Measurements from ENCODE around the gene INSRR. TPM values are rescaled to one million over a fixed set of nuclear protein-coding genes. Genes with fewer than 3 reads are reported as not detected.

The INSRR gene
- total and polyA plus RNA-seq, 7 experiments from 2014 or later, result 0.63 TPM; not detected in 6

- H3K27ac Mint-ChIP-seq, result no peak overlapping the region
- H3K36me3 ChIP-seq (ENCODE audit: control insufficient read depth in 2 of 3, insufficient read depth in 3 of 3, low read length in 3 of 3), result no peaks in the 10 kb centered on the region
- H3K4me1 ChIP-seq (ENCODE audit: control insufficient read depth in 2 of 2, insufficient read depth in 2 of 2, low read length in 2 of 2), result no peaks in the 10 kb centered on the region
- no peak for DNase-seq
- no peaks in the 10 kb centered on the region for H3K9me3 Mint-ChIP-seq
- intact Hi-C loops (cut with micrococcal nuclease), result no loop called here
- ChIA-PET CTCF (interaction anchor here (0.6 to 0.7 kb wide), 2 partner anchors 13 to 80 kb away, joined by 3 to 5 read pairs; no protein-coding TSS in a partner anchor), POLR2A (no interaction called here)
- H3K4me3 ChIP-seq (ENCODE audit: low read length), result no peak overlapping the region
- peaks cover 0 to 4% (median 0%) of the 10 kb centered on the region in 7 donors for H3K4me1 Mint-ChIP-seq
- H3K36me3 Mint-ChIP-seq, result no peaks in the 10 kb centered on the region
- H3K27ac ChIP-seq (ENCODE audit: low read depth, low read length), result no peak overlapping the region
- peaks cover 6 to 61% (median 16%) of the 10 kb centered on the region in 5 donors for H3K27me3 Mint-ChIP-seq
- ATAC-seq, result no peak
- no peaks in the 10 kb centered on the region for H3K27me3 ChIP-seq (ENCODE audit: control insufficient read depth in 2 of 2, insufficient read depth in 2 of 2, low read length in 2 of 2)
- no peak overlapping the region for H3K4me3 Mint-ChIP-seq
- no peaks in the 10 kb centered on the region for H3K9me3 ChIP-seq (ENCODE audit: control insufficient read depth in 2 of 3, low read length in 3 of 3)
Measured at GRCh38 chr1:156883919-156884318, 25.0 kb upstream of the INSRR start.

- DNase-seq, result no peak
- no peak overlapping the region for H3K27ac Mint-ChIP-seq
- Histone ChIP-seq H3K27me3 (ENCODE audit: control insufficient read depth in 2 of 2, insufficient read depth in 2 of 2, low read length in 2 of 2) (no peaks in the 10 kb centered on the region), H3K4me3 (ENCODE audit: low read length) (no peak overlapping the region), H3K4me1 (ENCODE audit: control insufficient read depth in 2 of 2, insufficient read depth in 2 of 2, low read length in 2 of 2) (no peaks in the 10 kb centered on the region), H3K9me3 (ENCODE audit: control insufficient read depth in 2 of 3, low read length in 3 of 3) (no peaks in the 10 kb centered on the region), H3K36me3 (ENCODE audit: control insufficient read depth in 2 of 3, insufficient read depth in 3 of 3, low read length in 3 of 3) (no peaks in the 10 kb centered on the region), H3K27ac (ENCODE audit: low read depth, low read length) (no peak overlapping the region)
- H3K27me3 Mint-ChIP-seq, result peaks cover 6 to 59% (median 13%) of the 10 kb centered on the region in 5 donors
- H3K36me3 Mint-ChIP-seq, result no peaks in the 10 kb centered on the region
- peaks cover 0 to 2% (median 0%) of the 10 kb centered on the region in 11 donors for H3K9me3 Mint-ChIP-seq
- ChIA-PET CTCF (no interaction called here), POLR2A (no interaction called here)
- no peak overlapping the region for H3K4me3 Mint-ChIP-seq
- no peak for ATAC-seq
- intact Hi-C loops (cut with micrococcal nuclease), result no loop called here
- H3K4me1 Mint-ChIP-seq, result peaks cover 0 to 4% (median 0%) of the 10 kb centered on the region in 7 donors
Measured at GRCh38 chr1:156882543-156882942, 23.6 kb upstream of the INSRR start.

DNA sequence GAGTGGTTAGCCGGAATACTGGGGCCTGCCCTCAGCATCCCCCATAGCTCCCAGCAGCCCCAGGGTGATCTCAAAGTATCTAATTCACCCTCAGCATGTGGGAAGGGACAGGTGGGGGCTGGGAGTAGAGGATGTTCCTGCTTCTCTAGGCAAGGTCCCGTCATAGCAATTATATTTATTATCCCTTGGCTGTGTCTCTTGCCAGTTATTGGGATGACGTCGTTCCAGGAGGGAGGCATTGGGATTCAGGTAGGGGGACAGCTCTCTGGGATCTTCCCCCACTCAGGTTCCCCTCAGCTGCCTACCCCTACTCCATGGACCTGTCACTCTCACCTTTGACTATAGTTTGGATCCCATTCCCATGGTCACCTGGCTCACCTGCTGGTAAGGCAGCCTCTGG lies 22.7 kb upstream of the INSRR start:
- no peak overlapping the region for H3K27ac ChIP-seq (ENCODE audit: low read depth, low read length)
- POLR2A ChIA-PET, result no interaction called here
- H3K27me3 Mint-ChIP-seq, result peaks cover 5 to 54% (median 10%) of the 10 kb centered on the region in 5 donors
- peaks cover 0 to 2% (median 0%) of the 10 kb centered on the region in 11 donors for H3K9me3 Mint-ChIP-seq
- intact Hi-C loops (cut with micrococcal nuclease), result no loop called here
- DNase-seq (no peak), ATAC-seq (no peak)
- no peaks in the 10 kb centered on the region for H3K4me1 ChIP-seq (ENCODE audit: control insufficient read depth in 2 of 2, insufficient read depth in 2 of 2, low read length in 2 of 2)
- H3K36me3 Mint-ChIP-seq, result no peaks in the 10 kb centered on the region
- H3K4me3 ChIP-seq (ENCODE audit: low read length), result no peak overlapping the region
- no peak overlapping the region for H3K4me3 Mint-ChIP-seq
- H3K9me3 ChIP-seq (ENCODE audit: control insufficient read depth in 2 of 3, low read length in 3 of 3), result no peaks in the 10 kb centered on the region
- no peaks in the 10 kb centered on the region for H3K27me3 ChIP-seq (ENCODE audit: control insufficient read depth in 2 of 2, insufficient read depth in 2 of 2, low read length in 2 of 2)
- no peaks in the 10 kb centered on the region for H3K36me3 ChIP-seq (ENCODE audit: control insufficient read depth in 2 of 3, insufficient read depth in 3 of 3, low read length in 3 of 3)
- CTCF ChIA-PET, result no interaction called here
- no peak overlapping the region for H3K27ac Mint-ChIP-seq
- H3K4me1 Mint-ChIP-seq, result peaks cover 0 to 4% (median 0%) of the 10 kb centered on the region in 7 donors

DNA sequence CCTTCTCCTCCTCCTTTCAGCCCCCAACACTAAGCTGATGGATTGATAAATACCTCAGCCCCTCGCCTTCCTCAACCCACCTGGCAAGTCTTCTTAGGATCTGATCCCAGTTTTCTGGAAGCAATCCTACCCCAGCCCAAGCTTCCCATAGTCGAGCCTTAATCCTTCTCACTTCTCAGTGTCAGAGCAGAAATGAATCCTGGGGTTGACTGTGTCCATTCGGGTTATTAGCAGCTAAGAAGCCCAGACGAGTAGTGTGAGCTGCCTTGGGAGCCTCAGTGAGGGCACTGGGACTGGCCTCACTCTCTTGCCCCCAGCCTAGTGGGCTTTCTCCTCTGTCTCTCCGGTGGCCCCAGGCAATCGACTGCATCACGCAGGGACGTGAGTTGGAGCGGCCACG lies 22.2 kb upstream of the INSRR start:
- Histone ChIP-seq H3K4me1 (ENCODE audit: control insufficient read depth in 2 of 2, insufficient read depth in 2 of 2, low read length in 2 of 2) (no peaks in the 10 kb centered on the region), H3K27me3 (ENCODE audit: control insufficient read depth in 2 of 2, insufficient read depth in 2 of 2, low read length in 2 of 2) (no peaks in the 10 kb centered on the region), H3K9me3 (ENCODE audit: control insufficient read depth in 2 of 3, low read length in 3 of 3) (no peaks in the 10 kb centered on the region), H3K36me3 (ENCODE audit: control insufficient read depth in 2 of 3, insufficient read depth in 3 of 3, low read length in 3 of 3) (no peaks in the 10 kb centered on the region), H3K4me3 (ENCODE audit: low read length) (no peak overlapping the region), H3K27ac (ENCODE audit: low read depth, low read length) (no peak overlapping the region)
- Mint-ChIP-seq H3K36me3 (no peaks in the 10 kb centered on the region), H3K9me3 (peaks cover 0 to 2% (median 0%) of the 10 kb centered on the region in 11 donors), H3K27ac (no peak overlapping the region), H3K4me3 (no peak overlapping the region), H3K4me1 (no peaks in the 10 kb centered on the region), H3K27me3 (peaks cover 5 to 49% (median 6%) of the 10 kb centered on the region in 5 donors)
- intact Hi-C loops (cut with micrococcal nuclease), result no loop called here
- DNase-seq (no peak), ATAC-seq (no peak)
- ChIA-PET POLR2A (no interaction called here), CTCF (interaction anchor here (0.7 kb wide), 1 partner anchor 78 kb away, joined by 3 read pairs; no protein-coding TSS in a partner anchor)

GRCh38 chr1:156880473-156880872 lies 21.6 kb upstream of the INSRR start:
- Mint-ChIP-seq H3K9me3 (peaks cover 0 to 2% (median 0%) of the 10 kb centered on the region in 11 donors), H3K4me3 (no peak overlapping the region), H3K36me3 (no peaks in the 10 kb centered on the region), H3K27me3 (peaks cover 4 to 46% (median 6%) of the 10 kb centered on the region in 5 donors), H3K27ac (no peak overlapping the region), H3K4me1 (no peaks in the 10 kb centered on the region)
- H3K9me3 ChIP-seq (ENCODE audit: control insufficient read depth in 2 of 3, low read length in 3 of 3), result no peaks in the 10 kb centered on the region
- POLR2A ChIA-PET, result no interaction called here
- intact Hi-C loops (cut with micrococcal nuclease), result no loop called here
- H3K27ac ChIP-seq (ENCODE audit: low read depth, low read length), result no peak overlapping the region
- H3K36me3 ChIP-seq (ENCODE audit: control insufficient read depth in 2 of 3, insufficient read depth in 3 of 3, low read length in 3 of 3), result no peaks in the 10 kb centered on the region
- H3K4me1 ChIP-seq (ENCODE audit: control insufficient read depth in 2 of 2, insufficient read depth in 2 of 2, low read length in 2 of 2), result no peaks in the 10 kb centered on the region
- DNase-seq (no peak), ATAC-seq (no peak)
- CTCF ChIA-PET, result interaction anchor here (0.7 kb wide), 1 partner anchor 78 kb away, joined by 3 read pairs; no protein-coding TSS in a partner anchor
- no peaks in the 10 kb centered on the region for H3K27me3 ChIP-seq (ENCODE audit: control insufficient read depth in 2 of 2, insufficient read depth in 2 of 2, low read length in 2 of 2)
- no peak overlapping the region for H3K4me3 ChIP-seq (ENCODE audit: low read length)

DNA sequence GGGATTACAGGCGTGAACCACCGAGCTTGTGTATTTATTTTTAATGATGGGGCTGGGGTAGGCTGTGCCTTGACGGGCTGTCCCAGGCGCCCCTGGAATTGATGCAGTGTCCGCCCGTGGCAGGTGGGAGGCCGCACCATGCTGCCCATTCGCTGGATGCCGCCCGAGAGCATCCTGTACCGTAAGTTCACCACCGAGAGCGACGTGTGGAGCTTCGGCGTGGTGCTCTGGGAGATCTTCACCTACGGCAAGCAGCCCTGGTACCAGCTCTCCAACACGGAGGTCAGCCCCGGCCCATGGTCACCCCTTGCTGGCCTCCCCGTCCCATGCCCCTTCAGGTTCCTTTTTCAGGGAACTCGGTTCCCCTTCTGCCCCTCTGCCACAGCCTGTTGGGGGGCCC lies 21.0 kb upstream of the INSRR start:
- no peaks in the 10 kb centered on the region for H3K9me3 ChIP-seq (ENCODE audit: control insufficient read depth in 2 of 3, low read length in 3 of 3)
- ATAC-seq (no peak), DNase-seq (no peak)
- no peak overlapping the region for H3K4me3 ChIP-seq (ENCODE audit: low read length)
- CTCF ChIA-PET, result no interaction called here
- no peak overlapping the region for H3K27ac ChIP-seq (ENCODE audit: low read depth, low read length)
- intact Hi-C loops (cut with micrococcal nuclease), result no loop called here
- Mint-ChIP-seq H3K27me3 (peaks cover 5 to 46% (median 8%) of the 10 kb centered on the region in 5 donors), H3K4me3 (no peak overlapping the region), H3K4me1 (no peaks in the 10 kb centered on the region), H3K27ac (no peak overlapping the region), H3K9me3 (peaks cover 0 to 2% (median 0%) of the 10 kb centered on the region in 11 donors), H3K36me3 (no peaks in the 10 kb centered on the region)
- no peaks in the 10 kb centered on the region for H3K36me3 ChIP-seq (ENCODE audit: control insufficient read depth in 2 of 3, insufficient read depth in 3 of 3, low read length in 3 of 3)
- no peaks in the 10 kb centered on the region for H3K4me1 ChIP-seq (ENCODE audit: control insufficient read depth in 2 of 2, insufficient read depth in 2 of 2, low read length in 2 of 2)
- no peaks in the 10 kb centered on the region for H3K27me3 ChIP-seq (ENCODE audit: control insufficient read depth in 2 of 2, insufficient read depth in 2 of 2, low read length in 2 of 2)
- POLR2A ChIA-PET, result no interaction called here

DNA sequence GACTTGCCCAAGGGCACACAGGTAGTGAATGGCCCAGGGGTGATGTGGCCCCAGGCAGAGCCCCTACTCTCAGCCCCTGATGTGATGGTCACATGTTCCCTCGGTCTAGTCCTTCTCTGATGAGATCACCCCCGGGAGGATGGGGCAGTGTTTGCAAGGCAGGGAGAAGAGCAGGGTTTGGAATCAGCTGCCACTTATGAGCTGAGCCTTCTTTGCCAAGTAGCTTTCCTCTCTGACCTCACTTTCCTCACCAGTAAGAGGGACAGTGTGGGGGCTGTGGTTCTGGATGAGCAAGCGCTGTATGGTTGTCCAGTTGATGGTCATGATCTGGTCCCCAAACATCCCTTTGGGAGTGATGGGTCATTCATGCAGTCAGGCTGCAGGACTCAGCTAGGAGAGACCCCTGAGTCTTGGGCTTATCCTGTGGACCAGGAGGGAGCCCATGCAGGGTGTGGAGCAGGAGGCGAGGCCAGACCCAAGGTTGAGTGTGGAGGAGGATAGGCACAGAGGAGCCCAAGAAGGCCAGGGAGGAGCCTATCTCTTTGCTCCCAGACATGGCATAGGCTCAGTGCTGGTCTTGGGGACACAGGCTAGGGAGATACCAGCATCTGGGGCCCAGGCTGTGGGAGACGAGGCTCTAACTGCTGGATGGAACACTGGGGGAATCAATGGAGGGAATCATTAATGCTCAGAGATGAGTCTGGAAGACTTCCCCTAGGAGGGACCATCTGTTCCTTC lies 18.7 kb upstream of the INSRR start:
- ChIA-PET POLR2A (no interaction called here), CTCF (no interaction called here)
- ATAC-seq (no peak), DNase-seq (no peak)
- peaks cover 0 to 2% (median 0%) of the 10 kb centered on the region in 11 donors for H3K9me3 Mint-ChIP-seq
- no peaks in the 10 kb centered on the region for H3K36me3 Mint-ChIP-seq
- no peaks in the 10 kb centered on the region for H3K4me1 Mint-ChIP-seq
- intact Hi-C loops (cut with micrococcal nuclease), result no loop called here
- Histone ChIP-seq H3K9me3 (ENCODE audit: control insufficient read depth in 2 of 3, low read length in 3 of 3) (no peaks in the 10 kb centered on the region), H3K27ac (ENCODE audit: low read depth, low read length) (no peak overlapping the region), H3K36me3 (ENCODE audit: control insufficient read depth in 2 of 3, insufficient read depth in 3 of 3, low read length in 3 of 3) (no peaks in the 10 kb centered on the region), H3K4me1 (ENCODE audit: control insufficient read depth in 2 of 2, insufficient read depth in 2 of 2, low read length in 2 of 2) (no peaks in the 10 kb centered on the region), H3K4me3 (ENCODE audit: low read length) (no peak overlapping the region), H3K27me3 (ENCODE audit: control insufficient read depth in 2 of 2, insufficient read depth in 2 of 2, low read length in 2 of 2) (no peaks in the 10 kb centered on the region)
- no peak overlapping the region for H3K4me3 Mint-ChIP-seq
- H3K27me3 Mint-ChIP-seq, result peaks cover 0 to 41% (median 11%) of the 10 kb centered on the region in 5 donors
- H3K27ac Mint-ChIP-seq, result no peak overlapping the region
